GM12872 (cell line): ENCODE data around the gene MGAT5B.

ENCODE experiments used
- TF ChIP-seq, protein P1 (sequence below): IDR thresholded peaks from 3 replicates; pipeline ENCODE4 v1.5.1; 2011; ENCODE audit warnings: low read depth, mild to moderate bottlenecking, low read length, moderate library complexity; ENCODE audit not compliant: insufficient read depth

The MGAT5B gene

DNA sequence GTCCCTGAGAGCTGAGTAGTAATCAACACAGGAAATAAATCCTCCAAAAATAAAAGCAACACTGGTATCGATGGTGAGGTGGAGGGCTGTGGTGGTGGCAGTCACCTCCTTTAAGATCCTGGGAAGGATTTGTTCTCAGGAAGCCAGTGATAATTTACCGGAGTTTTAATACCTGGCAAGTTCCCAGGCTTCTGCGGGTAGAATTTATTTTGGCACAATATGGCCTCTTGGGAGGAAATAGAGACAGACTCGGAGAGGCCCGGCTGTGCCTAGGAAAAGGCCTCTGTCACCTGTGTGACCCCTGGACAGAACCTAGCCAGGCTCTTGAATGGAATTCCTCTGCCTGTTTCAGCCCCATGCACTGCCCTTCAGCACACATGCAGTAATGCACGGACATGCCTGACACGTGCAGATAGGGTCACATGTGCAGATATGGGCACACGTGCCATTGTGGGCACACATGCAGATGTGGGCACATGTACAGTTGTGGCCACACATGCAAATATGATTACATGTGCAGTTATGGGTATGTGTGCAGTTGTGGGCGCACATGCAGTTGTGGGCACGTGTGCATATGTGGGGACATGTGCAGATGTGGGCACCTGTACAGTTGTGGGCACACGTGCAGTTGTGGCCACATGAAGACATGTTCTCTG, 33.5 kb downstream of the MGAT5B start:
- TF ChIP-seq, protein P1, sequence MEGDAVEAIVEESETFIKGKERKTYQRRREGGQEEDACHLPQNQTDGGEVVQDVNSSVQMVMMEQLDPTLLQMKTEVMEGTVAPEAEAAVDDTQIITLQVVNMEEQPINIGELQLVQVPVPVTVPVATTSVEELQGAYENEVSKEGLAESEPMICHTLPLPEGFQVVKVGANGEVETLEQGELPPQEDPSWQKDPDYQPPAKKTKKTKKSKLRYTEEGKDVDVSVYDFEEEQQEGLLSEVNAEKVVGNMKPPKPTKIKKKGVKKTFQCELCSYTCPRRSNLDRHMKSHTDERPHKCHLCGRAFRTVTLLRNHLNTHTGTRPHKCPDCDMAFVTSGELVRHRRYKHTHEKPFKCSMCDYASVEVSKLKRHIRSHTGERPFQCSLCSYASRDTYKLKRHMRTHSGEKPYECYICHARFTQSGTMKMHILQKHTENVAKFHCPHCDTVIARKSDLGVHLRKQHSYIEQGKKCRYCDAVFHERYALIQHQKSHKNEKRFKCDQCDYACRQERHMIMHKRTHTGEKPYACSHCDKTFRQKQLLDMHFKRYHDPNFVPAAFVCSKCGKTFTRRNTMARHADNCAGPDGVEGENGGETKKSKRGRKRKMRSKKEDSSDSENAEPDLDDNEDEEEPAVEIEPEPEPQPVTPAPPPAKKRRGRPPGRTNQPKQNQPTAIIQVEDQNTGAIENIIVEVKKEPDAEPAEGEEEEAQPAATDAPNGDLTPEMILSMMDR: no peak

DNA sequence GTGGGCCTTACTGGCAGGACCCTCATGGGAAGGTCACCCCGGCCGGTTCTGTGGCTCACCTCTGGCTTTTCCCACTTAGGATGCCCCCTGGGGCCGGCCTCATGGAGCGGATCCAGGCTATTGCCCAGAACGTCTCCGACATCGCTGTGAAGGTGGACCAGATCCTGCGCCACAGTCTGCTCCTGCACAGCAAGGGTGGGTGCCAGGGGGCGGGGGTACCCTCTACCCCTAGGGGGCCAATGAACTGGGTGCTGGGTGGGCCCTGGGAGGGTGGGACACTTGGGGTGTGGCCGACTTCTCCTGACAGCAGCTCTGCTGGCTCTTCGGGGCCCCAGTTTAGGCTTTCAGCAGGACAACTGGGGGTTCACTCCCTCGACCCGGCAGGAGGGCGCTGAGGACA, 34.3 kb downstream of the MGAT5B start:
- TF ChIP-seq, protein P1: no peak

DNA sequence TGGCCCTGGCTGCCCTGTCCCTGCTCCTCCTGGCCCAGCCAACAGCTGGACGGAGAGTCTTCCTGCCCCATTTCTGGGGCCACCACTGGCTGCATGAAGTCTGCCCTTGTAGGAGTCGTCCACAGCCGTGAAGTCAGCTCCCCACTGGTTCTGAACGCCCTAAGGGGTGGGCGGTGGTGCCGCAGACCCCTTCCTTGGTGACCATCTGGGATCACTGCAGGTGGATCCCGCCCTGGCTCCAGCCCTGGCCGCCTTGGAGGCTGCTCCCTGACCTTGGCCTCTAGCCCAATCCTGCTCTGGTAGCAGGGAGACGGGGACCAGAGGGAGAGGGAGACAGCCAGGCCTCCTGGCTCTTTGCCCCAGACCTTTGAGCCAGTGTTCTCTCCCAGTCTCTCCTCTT, 35.4 kb downstream of the MGAT5B start:
- TF ChIP-seq, protein P1: no peak

DNA sequence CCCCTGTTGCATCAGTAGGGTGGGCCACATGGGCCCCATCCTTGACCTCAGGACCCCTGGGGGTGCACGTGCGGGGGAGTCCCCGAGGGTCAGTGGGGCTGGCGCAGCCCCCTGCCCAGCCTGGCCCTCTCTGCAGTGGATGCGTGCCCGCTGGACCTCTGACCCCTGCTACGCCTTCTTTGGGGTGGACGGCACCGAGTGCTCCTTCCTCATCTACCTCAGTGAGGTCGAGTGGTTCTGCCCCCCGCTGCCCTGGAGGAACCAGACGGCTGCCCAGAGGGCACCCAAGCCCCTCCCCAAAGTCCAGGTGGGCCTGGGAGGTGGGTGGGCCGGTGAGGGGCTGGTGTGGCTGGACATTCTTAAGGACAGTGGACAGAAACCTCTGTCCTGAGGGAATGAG, 35.9 kb downstream of the MGAT5B start:
- TF ChIP-seq, protein P1: no peak

DNA sequence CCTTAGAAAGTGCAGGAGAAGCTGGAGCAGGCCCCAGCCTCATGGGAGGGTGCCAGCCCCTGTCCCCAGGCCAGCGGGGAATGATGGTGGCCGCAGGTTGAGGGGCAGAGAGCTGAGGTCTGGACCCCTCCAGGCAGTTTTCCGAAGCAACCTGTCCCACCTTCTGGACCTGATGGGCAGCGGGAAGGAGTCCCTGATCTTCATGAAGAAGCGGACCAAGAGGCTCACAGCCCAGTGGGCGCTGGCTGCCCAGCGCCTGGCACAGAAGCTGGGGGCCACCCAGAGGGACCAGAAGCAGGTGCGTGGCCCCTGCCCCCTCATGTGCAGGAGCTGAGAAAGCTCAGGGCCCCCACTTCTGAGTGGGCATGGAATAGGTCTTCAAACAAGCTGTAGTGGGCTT, 36.8 kb downstream of the MGAT5B start:
- TF ChIP-seq, protein P1: no peak

DNA sequence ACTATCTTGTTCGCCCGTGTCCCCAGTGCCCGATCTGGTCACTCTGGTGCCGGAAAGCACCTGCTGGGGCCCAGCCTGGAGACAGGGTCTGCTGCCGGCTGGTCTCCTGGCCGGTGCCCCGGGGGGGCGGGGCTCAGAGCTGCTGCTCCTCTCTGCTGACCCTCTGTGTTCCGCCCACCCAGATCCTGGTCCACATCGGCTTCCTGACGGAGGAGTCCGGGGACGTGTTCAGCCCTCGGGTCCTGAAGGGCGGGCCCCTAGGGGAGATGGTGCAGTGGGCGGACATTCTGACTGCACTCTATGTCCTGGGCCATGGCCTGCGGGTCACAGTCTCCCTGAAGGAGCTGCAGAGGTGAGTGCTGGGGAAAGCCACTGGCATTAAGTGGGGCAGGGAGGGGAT, 37.6 kb downstream of the MGAT5B start:
- TF ChIP-seq, protein P1: no peak

DNA sequence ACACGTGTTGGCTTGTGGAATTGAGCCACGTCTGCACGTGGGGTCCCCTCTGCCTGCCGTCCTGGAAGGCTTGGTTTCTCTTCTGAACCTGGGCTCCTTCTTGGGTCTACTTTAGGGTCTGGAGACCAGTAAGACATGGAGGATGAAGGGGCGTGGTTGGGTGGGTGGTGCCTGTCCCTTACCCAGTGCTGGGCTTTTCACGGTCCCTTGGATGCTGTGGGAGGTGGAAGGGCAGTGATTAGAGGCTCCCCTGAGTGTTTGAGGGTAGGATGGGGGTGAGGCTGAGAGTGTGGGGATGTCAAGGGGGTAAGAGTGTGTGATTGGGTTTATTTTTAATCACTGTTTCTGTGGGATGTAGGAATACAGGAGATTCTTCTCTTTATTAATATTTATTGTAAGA, 38.3 kb downstream of the MGAT5B start:
- TF ChIP-seq, protein P1: no peak
